Body of pancreas (tissue), 4 donors: ENCODE results near the gene MOSPD3. TPM values are rescaled to one million over a fixed set of nuclear protein-coding genes. Genes with fewer than 3 reads are reported as not detected.

Source experiments
- ATAC-seq: fragments of 150-250 bp; one replicate; pipeline ENCODE4 v1.9.1; 2016
- DNase-seq, 4 donors: peaks; one replicate each; pipeline ENCODE4 v3.0.0-alpha.2; 2019
- H3K27ac ChIP-seq, 4 donors: fragments of 200-600 bp; sonication (generic); 1 replicate in 3 of 4; 2 replicates in 1 of 4; pipeline versions ENCODE4 v1.5.1 to v1.6.1; 2016 to 2019; ENCODE audit warnings: mild to moderate bottlenecking in 1 of 4, mixed read lengths in 1 of 4, moderate library complexity in 1 of 4
- H3K27me3 ChIP-seq, 2 donors: fragments of 200-600 bp; sonication (generic); one replicate each; pipeline ENCODE4 v1.6.0; 2016; ENCODE audit warnings: mild to moderate bottlenecking in 1 of 2
- H3K36me3 ChIP-seq, 2 donors: fragments of 200-600 bp; sonication (generic); replicated peaks in 1 of 2; 2 replicates each; pipeline ENCODE4 v1.5.1; 2016; ENCODE audit warnings: low read depth in 2 of 2; ENCODE audit not compliant: insufficient read depth in 1 of 2
- H3K4me1 ChIP-seq: fragments of 200-600 bp; sonication (generic); one replicate; pipeline ENCODE4 v1.6.0; 2016
- H3K4me3 ChIP-seq, 2 donors: fragments of 200-600 bp; sonication (generic); 1 replicate in 1 of 2; 2 replicates in 1 of 2; pipeline ENCODE4 v1.5.1; 2016 to 2019
- H3K9me3 ChIP-seq, 3 donors: fragments of 200-600 bp; sonication (generic); 1 replicate in 2 of 3; 2 replicates in 1 of 3; pipeline ENCODE4 v1.5.1; 2016
- POLR2A ChIP-seq, 3 donors: fragments of 450-650 bp; IDR thresholded peaks; one replicate each; pipeline ENCODE4 v1.6.1; 2016; ENCODE audit warnings: antibody characterized with exemption in 3 of 3, mild to moderate bottlenecking in 2 of 3
- WGBS, 2 donors: methylation state at CpG; one replicate each; pipeline ENCODE4 v1.1.5; 2017; 5-methylcytosine and 5-hydroxymethylcytosine counted together
- intact Hi-C: fragments of 100-400 bp; cut with DNase I; formaldehyde crosslinking; loops from one replicate; pipeline ENCODE4 v1.15.1; 2023
- total RNA-seq, 2 donors: library from RNA; depleted of rRNA; stranded (reverse); fragments of >200 nt; gene quantifications; one replicate each; pipeline ENCODE4 v1.1.0, GENCODE V29; 2016
- TF ChIP-seq, protein P1 (sequence below), 7 experiments: fragments of 450-650 bp in 4 of 7; fragments of 200-600 bp in 3 of 7; sonication (generic) in 3 of 7; IDR thresholded peaks; one replicate each; pipeline ENCODE4 v1.5.1; 2016 to 2019; ENCODE audit warnings: antibody characterized with exemption in 7 of 7

Gene MOSPD3
- total RNA-seq, 2 donors from 2014 or later = 6.9 to 8.6 TPM

DNA sequence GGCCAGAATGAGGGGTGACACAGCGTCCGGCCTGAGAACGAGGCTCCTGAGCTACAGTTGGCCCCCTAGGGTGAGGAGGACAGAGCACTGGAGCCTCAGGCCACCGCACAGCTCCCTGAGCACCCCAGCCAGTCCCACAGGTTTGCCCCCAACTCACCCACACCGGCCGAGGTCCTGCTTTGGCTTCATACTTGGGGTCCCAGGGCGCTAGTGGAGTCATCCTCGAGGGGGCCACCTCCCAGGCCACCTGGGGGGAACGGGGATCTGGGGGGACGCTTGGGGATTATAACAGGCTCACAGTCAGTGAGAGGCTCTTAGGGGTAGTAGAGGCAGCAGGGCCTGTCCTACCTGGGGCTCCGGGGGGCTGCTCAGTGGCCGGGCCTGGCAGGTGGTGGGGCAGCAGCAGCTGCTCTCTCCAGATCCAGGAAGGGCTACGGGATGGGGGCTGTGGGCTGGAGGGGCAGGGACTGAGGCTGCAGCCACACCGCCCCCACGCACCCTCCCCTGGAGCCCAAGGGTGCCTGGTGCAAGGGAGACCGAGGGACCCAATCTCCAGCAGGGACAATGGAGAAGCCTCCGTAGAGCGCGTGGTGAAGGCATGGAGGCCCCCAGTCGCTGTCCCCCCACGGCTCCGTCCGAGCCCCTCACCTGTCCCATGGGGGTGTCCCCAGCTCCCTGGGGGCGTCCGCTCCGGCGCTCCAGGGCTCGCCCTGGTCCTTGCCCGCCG lies 39.2 kb upstream of the MOSPD3 start:
- no peak overlapping the region for H3K4me3 ChIP-seq
- peaks cover 9 to 20% of the 10 kb centered on the region in 2 donors for H3K36me3 ChIP-seq
- intact Hi-C loops = no loop called here
- DNase-seq (no peak), ATAC-seq (no peak)
- peaks cover 33% of the 10 kb centered on the region for H3K4me1 ChIP-seq
- no peak overlapping the region for H3K27ac ChIP-seq
- WGBS, 2 donors = 92 to 94% methylated on average over 12 to 21 of the region's 30 CpGs
- H3K27me3 ChIP-seq = no peaks in the 10 kb centered on the region
- no peaks in the 10 kb centered on the region for H3K9me3 ChIP-seq
- TF ChIP-seq, protein P1, sequence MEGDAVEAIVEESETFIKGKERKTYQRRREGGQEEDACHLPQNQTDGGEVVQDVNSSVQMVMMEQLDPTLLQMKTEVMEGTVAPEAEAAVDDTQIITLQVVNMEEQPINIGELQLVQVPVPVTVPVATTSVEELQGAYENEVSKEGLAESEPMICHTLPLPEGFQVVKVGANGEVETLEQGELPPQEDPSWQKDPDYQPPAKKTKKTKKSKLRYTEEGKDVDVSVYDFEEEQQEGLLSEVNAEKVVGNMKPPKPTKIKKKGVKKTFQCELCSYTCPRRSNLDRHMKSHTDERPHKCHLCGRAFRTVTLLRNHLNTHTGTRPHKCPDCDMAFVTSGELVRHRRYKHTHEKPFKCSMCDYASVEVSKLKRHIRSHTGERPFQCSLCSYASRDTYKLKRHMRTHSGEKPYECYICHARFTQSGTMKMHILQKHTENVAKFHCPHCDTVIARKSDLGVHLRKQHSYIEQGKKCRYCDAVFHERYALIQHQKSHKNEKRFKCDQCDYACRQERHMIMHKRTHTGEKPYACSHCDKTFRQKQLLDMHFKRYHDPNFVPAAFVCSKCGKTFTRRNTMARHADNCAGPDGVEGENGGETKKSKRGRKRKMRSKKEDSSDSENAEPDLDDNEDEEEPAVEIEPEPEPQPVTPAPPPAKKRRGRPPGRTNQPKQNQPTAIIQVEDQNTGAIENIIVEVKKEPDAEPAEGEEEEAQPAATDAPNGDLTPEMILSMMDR (IDR thresholded peaks at IDR 0.05) = no peak
- no peak for TF ChIP-seq POLR2A (IDR thresholded peaks at IDR 0.05)

DNA sequence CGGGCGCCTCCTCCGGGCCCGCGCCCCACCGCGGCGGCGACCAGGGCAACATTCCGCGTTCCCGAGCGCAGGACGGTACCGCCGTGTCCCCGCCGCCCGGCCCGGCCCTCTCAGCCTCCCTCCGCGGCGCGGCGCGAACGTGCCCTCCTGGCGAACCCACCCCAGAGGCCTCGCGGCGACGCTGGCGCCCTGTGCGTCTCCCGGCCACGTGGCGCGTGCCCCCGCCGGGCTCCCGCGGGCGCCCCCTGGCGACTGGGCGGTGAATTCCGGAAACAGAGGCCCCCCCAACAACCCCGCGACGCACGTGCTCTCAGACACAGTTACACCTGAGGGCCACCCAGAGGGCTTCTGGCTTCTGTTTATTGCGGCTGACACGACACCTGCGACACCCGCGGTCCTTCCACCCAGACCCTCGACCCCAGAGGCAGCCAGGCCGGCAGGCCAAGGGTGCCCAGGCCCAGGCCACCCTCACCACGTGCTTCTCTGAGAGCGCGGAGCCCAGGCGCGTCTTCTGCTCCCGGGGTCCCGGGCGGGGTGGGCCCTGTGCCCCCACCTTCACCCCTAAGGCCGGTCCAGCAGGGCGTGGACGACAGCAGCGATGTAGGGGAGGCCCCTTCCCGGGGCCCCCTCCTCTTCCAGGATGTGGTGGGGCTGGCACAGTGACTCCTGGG lies 38.5 kb upstream of the MOSPD3 start, which contains the start of gene SAP25:
Gene SAP25 (minus strand): TSS at position 210 of the 671 bp plus-strand sequence. CDS start 158 bp downstream, at position 52.
- no peak within 1 kb of the TSS for H3K4me3 ChIP-seq
- no peaks in the 10 kb centered on the region for H3K9me3 ChIP-seq
- 90 to 93% methylated on average over 34 to 43 of the region's 70 CpGs for WGBS, 2 donors
- H3K27ac ChIP-seq = no peak within 1 kb of the TSS
- no peak for TF ChIP-seq POLR2A (IDR thresholded peaks at IDR 0.05)
- TF ChIP-seq, protein P1 (IDR thresholded peaks at IDR 0.05) = no peak
- H3K27me3 ChIP-seq = no peaks in the 10 kb centered on the region
- peaks cover 15 to 25% of the 10 kb centered on the region in 2 donors for H3K36me3 ChIP-seq
- intact Hi-C loops = no loop called here
- ATAC-seq = no peak
- no peak for DNase-seq
- H3K4me1 ChIP-seq = peaks cover 26% of the 10 kb centered on the region

DNA sequence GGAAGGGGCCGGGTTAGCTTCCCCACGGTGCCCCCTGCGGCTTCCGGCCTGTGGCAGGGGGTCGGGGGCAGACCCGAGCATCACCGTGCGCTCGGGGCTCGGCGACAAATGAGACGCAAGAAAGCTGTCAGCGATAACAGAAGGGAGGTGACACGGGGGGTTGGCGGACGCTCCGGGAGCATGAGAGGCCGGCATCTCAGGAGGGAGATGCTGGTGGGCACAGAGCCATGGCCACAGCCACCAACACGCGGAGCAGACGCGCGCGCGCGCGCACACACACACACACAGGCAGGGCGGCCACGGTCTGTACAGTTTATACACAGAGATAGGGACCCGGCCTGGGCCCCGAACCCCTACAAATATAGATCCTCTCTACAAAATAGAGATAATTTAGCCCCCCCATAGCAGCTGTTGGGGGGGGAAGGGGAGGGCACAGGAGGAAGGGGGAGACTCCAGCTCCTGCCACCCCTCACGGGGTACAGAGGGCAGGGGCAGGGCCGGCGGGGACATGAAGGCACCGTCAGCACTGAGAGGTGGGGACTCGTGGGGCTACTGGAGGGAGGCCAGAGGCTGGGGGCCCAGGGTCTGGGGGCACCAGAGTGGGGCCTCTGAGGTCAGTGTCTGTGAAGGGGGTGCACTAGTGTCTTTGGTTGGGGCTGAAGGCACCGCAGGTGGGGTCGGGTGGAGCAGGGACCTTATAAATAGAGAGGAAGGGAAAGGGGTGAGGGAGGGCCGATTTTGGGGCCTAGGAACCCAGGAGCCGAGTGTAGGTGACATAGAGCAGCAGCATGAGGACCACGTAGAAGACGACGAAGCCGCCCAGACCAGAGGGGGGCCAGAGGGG lies 37.8 kb upstream of the MOSPD3 start:
- TF ChIP-seq, protein P1 (IDR thresholded peaks at IDR 0.05) = no peak
- TF ChIP-seq POLR2A (IDR thresholded peaks at IDR 0.05) = no peak
- DNase-seq = no peak
- no peak for ATAC-seq
- Histone ChIP-seq H3K27me3 (no peaks in the 10 kb centered on the region), H3K27ac (no peak overlapping the region), H3K4me3 (no peak overlapping the region), H3K9me3 (no peaks in the 10 kb centered on the region), H3K4me1 (peaks cover 18% of the 10 kb centered on the region), H3K36me3 (peaks cover 15 to 26% of the 10 kb centered on the region in 2 donors)
- whole genome bisulfite sequencing, 2 donors = 92 to 93% methylated on average over 38 to 39 of the region's 44 CpGs
- intact Hi-C loops = no loop called here

DNA sequence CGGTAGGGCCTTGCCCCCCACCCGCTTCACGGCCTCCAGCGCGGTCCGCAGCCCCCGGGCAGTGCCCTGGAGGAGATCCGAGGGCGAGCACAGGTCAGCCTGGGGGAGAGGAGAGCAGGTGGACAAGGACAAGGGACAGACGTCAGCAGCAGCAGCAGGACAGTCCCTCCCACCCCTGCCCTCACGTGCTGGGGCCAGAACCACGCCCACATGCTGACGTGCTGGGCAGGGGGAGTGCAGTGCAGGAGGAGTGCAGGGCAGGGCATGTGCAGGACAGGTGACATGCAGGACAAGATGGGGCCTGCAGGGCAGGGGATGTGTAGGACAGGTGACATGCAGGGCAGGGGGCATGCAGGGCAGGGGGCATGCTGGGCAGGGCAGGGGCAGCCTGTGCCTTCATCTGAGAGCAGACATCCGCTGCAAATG lies 37.1 kb upstream of the MOSPD3 start:
- Histone ChIP-seq H3K27ac (no peak overlapping the region), H3K27me3 (no peaks in the 10 kb centered on the region), H3K36me3 (peaks cover 21 to 29% of the 10 kb centered on the region in 2 donors), H3K4me3 (no peak overlapping the region), H3K9me3 (no peaks in the 10 kb centered on the region), H3K4me1 (peaks cover 12% of the 10 kb centered on the region)
- WGBS, 2 donors = 61 to 83% methylated on average over 7 to 13 of the region's 14 CpGs
- ATAC-seq = no peak
- TF ChIP-seq, protein P1 (IDR thresholded peaks at IDR 0.05) = no peak
- TF ChIP-seq POLR2A (IDR thresholded peaks at IDR 0.05) = no peak
- intact Hi-C loops = no loop called here
- no peak for DNase-seq
